ENCODE results near the gene SLC2A4RG.

SLC2A4RG gene

GRCh38 chr20:63731410-63731809 lies 8.2 kb upstream of the SLC2A4RG start:
- TF ChIP-seq, protein P1, sequence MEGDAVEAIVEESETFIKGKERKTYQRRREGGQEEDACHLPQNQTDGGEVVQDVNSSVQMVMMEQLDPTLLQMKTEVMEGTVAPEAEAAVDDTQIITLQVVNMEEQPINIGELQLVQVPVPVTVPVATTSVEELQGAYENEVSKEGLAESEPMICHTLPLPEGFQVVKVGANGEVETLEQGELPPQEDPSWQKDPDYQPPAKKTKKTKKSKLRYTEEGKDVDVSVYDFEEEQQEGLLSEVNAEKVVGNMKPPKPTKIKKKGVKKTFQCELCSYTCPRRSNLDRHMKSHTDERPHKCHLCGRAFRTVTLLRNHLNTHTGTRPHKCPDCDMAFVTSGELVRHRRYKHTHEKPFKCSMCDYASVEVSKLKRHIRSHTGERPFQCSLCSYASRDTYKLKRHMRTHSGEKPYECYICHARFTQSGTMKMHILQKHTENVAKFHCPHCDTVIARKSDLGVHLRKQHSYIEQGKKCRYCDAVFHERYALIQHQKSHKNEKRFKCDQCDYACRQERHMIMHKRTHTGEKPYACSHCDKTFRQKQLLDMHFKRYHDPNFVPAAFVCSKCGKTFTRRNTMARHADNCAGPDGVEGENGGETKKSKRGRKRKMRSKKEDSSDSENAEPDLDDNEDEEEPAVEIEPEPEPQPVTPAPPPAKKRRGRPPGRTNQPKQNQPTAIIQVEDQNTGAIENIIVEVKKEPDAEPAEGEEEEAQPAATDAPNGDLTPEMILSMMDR (IDR thresholded peaks at IDR 0.05; ENCODE audit: insufficient read depth, low read depth, low read length, missing control alignments), result no peak
- no peak for DNase-seq (ENCODE audit: low read depth)
- no peak overlapping the region for H3K4me3 ChIP-seq (ENCODE audit: low read depth, low read length)

- DNase-seq (ENCODE audit: low read depth), result no peak
- TF ChIP-seq, protein P1 (IDR thresholded peaks at IDR 0.05; ENCODE audit: insufficient read depth, low read depth, low read length, missing control alignments), result no peak
- no peak overlapping the region for H3K4me3 ChIP-seq (ENCODE audit: low read depth, low read length)
Measured at GRCh38 chr20:63732118-63733095, 7.2 kb upstream of the SLC2A4RG start.

DNA sequence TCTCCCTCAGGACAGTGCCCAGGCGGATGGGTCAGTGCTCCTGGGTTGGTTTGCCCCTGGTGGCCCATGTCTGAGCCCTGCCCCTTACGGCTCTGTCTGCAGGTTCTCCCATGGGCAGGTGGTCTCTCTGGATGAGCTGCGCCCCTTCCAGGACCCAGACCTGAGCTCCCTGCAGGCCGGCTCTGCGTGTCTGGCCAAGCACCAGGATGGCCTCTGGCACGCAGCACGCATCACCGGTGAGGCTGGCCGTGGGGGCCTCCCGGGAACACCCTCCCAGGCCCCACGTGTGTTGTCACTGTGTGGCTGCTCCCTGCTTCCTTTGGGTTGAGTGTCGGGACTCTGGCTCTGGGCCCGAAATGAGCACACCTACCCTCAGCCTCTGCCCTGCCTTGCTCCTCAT lies 6.5 kb upstream of the SLC2A4RG start:
- TF ChIP-seq, protein P1 (IDR thresholded peaks at IDR 0.05; ENCODE audit: insufficient read depth, low read depth, low read length, missing control alignments), result no peak
- DNase-seq (ENCODE audit: low read depth), result no peak
- no peak overlapping the region for H3K4me3 ChIP-seq (ENCODE audit: low read depth, low read length)

- no peak for DNase-seq (ENCODE audit: low read depth)
- TF ChIP-seq, protein P1 (IDR thresholded peaks at IDR 0.05; ENCODE audit: insufficient read depth, low read depth, low read length, missing control alignments), result no peak
- no peak overlapping the region for H3K4me3 ChIP-seq (ENCODE audit: low read depth, low read length)
Measured at GRCh38 chr20:63733579-63734081, 5.9 kb upstream of the SLC2A4RG start.

GRCh38 chr20:63734111-63734945 lies 5.2 kb upstream of the SLC2A4RG start:
- no peak for DNase-seq (ENCODE audit: low read depth)
- H3K4me3 ChIP-seq (ENCODE audit: low read depth, low read length), result no peak overlapping the region
- TF ChIP-seq, protein P1 (IDR thresholded peaks at IDR 0.05; ENCODE audit: insufficient read depth, low read depth, low read length, missing control alignments), result no peak

DNA sequence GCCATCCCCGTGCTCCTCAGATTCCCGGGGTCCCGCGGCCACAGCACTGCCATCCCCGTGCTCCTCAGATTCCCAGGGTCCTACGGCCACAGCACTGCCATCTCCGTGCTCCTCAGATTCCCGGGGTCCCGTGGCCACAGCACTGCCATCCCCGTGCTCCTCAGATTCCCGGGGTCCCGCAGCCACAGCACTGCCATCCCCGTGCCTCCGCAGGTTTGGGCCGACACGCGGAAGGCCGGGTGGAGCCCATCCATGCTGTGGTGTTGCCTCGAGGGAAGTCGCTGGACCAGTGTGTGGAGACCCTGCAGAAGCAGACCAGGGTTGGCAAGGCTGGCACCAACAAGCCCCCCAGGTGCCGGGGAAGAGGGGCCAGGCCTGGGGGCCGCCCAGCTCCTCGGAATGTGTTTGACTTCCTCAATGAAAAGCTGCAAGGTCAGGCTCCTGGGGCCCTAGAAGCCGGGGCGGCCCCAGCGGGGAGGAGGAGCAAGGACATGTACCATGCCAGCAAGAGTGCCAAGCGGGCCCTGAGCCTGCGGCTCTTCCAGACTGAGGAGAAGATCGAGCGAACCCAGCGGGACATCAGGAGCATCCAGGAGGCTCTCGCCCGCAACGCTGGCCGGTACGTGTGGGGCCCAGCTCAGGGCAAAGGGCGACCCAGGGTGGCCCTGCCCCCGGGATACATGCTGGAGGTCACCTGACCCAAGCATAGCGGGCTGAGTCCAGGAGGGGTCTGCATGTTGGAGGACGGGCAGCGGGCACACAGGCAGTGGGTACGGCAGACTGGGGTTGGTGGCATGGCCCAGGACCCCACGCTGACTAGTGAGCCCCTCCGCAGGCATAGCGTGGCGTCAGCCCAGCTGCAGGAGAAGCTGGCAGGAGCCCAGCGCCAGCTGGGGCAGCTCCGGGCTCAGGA lies 4.4 kb upstream of the SLC2A4RG start:
- H3K4me3 ChIP-seq (ENCODE audit: low read depth, low read length), result no peak overlapping the region
- TF ChIP-seq, protein P1 (IDR thresholded peaks at IDR 0.05; ENCODE audit: insufficient read depth, low read depth, low read length, missing control alignments), result no peak
- DNase-seq (ENCODE audit: low read depth), result no peak

Data from GM12865 (cell line).